HepG2 (cell line): ENCODE results near the gene EYA4.

ENCODE experiments used
- CHD2 ChIP-seq: IDR thresholded peaks from 2 replicates; pipeline ENCODE4 v1.6.1; 2011; ENCODE audit warnings: low read depth, low read length, improper control_type of control experiment
- FOXK2 ChIP-seq: fragments of 450-650 bp; IDR thresholded peaks from 2 replicates; pipeline ENCODE4 v1.6.1; 2016
- RARG ChIP-seq: sonication (generic); formaldehyde crosslinking; IDR thresholded peaks from 2 replicates; pipeline ENCODE4 v1.4.0; 2020; ENCODE audit warnings: low read depth, mild to moderate bottlenecking, missing genetic modification reagents
- RFX5 ChIP-seq: IDR thresholded peaks from 2 replicates; pipeline ENCODE4 v1.6.1; 2011; ENCODE audit warnings: low read depth, low read length, improper control_type of control experiment
- TF ChIP-seq, protein P1 (sequence below): IDR thresholded peaks from 2 replicates; pipeline ENCODE4 v1.6.1; 2016; ENCODE audit warnings: low read depth, missing genetic modification reagents, missing compliant biosample characterization

DNA sequence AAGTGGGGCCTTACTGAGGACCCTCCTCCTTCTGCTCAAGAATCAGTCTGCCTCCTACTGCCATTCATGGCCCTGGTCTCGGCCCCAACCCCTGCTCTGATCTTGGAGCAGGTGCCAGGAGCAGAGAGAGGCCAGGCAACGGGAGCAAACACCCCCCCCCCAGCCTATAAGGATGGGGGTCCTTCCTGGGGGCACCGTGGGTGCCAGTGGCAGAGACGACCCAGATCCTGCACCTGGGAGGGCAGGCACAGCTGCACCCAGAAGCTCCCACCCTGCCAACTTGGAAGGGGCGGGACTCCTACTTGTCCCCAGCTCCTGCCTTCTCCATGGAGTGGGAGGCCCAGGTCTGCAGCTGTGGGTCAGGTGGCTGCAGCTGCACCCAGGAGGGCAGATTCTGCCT lies 183.2 kb downstream of the EYA4 start:
- TF ChIP-seq RFX5, result no peak
- no peak for TF ChIP-seq RARG (CRISPR knock-in tag)
- no peak for TF ChIP-seq FOXK2
- TF ChIP-seq, protein P1, sequence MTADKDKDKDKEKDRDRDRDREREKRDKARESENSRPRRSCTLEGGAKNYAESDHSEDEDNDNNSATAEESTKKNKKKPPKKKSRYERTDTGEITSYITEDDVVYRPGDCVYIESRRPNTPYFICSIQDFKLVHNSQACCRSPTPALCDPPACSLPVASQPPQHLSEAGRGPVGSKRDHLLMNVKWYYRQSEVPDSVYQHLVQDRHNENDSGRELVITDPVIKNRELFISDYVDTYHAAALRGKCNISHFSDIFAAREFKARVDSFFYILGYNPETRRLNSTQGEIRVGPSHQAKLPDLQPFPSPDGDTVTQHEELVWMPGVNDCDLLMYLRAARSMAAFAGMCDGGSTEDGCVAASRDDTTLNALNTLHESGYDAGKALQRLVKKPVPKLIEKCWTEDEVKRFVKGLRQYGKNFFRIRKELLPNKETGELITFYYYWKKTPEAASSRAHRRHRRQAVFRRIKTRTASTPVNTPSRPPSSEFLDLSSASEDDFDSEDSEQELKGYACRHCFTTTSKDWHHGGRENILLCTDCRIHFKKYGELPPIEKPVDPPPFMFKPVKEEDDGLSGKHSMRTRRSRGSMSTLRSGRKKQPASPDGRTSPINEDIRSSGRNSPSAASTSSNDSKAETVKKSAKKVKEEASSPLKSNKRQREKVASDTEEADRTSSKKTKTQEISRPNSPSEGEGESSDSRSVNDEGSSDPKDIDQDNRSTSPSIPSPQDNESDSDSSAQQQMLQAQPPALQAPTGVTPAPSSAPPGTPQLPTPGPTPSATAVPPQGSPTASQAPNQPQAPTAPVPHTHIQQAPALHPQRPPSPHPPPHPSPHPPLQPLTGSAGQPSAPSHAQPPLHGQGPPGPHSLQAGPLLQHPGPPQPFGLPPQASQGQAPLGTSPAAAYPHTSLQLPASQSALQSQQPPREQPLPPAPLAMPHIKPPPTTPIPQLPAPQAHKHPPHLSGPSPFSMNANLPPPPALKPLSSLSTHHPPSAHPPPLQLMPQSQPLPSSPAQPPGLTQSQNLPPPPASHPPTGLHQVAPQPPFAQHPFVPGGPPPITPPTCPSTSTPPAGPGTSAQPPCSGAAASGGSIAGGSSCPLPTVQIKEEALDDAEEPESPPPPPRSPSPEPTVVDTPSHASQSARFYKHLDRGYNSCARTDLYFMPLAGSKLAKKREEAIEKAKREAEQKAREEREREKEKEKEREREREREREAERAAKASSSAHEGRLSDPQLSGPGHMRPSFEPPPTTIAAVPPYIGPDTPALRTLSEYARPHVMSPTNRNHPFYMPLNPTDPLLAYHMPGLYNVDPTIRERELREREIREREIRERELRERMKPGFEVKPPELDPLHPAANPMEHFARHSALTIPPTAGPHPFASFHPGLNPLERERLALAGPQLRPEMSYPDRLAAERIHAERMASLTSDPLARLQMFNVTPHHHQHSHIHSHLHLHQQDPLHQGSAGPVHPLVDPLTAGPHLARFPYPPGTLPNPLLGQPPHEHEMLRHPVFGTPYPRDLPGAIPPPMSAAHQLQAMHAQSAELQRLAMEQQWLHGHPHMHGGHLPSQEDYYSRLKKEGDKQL (CRISPR knock-in tag), result no peak
- TF ChIP-seq CHD2, result no peak
